HG02885 (cell line): ENCODE measurements around the gene KCNH4.
"Not testable (repeated sequence)": the region's sequence is repeated elsewhere in the genome, so short reads cannot be mapped to it uniquely, and the experiment has no call there.

Experiments used
- ATAC-seq: cut with Tn5 transposase; IDR thresholded peaks from one replicate; pipeline ENCODE4 v1.9.1; 2021; ENCODE audit warnings: mild to moderate bottlenecking; ENCODE audit not compliant: unreplicated experiment, poor library complexity

KCNH4 gene

DNA sequence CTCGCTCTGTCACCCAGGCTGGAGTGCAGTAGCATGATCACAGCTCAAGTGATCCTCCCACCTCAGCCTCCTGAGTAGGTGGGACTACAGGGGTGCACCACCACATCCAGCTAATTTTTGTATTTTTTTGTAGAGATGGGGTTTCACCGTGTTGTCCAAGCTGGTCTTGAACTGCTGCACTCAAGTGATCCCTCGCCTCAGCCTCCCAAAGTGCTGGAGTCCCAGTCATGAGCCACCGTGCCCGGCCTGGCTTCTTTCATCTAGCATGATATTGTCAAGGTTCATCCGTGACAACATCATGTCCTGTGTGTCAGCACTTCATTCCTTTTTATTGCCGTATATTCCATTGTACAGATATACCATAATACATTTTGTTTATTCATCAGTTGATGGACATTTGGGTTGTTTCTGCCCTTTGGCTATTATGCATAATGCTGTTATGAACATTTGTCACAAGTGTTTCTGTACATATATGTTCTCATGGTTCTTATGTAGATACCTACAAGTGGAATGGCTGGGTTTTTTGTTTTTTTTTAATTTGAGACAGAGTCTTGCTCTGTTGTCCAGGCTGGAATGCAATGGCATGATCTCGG lies 16.7 kb upstream of the KCNH4 start:
- no peak for ATAC-seq

DNA sequence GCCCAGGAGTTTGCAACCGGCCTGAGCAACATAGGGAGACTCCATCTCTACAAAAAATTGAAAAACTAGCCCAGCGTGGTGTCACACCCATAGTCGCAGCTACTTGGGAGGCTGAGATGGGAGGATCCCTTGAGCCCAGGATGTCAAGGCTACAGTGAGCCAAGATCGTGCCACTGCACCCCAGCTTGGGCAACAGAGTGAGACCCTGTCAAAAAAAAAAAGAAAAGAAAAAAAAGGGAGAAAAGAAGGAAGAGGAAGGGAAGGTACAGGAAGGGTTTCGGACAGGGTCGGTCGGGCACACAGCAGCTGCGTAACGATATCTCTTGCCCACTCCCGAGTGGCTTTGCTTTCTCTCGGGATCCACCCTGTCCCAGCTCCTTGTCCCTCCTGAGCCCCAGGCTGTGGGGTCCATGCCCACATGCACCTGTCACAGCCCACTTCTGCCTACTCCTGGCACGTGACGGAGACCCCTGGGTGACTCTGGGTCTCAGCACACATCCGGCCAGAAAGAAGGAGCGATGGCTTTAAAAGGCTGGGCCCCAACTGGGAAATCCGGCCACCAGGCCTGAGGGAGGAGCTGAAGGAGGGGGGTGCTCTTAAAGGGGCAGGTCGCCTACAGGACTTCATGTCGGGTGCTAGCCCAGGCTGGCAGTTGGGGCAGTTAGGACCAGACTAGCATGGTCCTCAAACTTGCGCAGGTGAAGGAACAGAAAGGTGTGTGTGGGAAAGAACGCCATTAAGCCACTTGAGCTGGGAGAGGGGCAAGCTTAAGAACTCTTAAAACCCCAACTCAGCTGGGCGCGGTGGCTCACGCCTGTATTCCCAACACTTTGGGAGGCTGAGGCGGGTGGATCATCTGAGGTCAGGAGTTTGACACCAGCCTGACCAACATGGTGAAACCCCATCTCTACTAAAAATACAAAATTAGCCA lies 13.3 kb upstream of the KCNH4 start, which contains the start of gene GHDC:
Gene GHDC, minus strand, starts transcription at position 526 of the 931 bp plus-strand sequence. CDS start 913 bp downstream, outside the sequence.
- peak; percentile 92 for ATAC-seq

- no peak for ATAC-seq
These were observed 12.4 kb upstream of the KCNH4 start for GRCh38 chr17:42193216-42193968.

GRCh38 chr17:42192189-42193126 lies 11.5 kb upstream of the KCNH4 start:
- ATAC-seq: no peak

DNA sequence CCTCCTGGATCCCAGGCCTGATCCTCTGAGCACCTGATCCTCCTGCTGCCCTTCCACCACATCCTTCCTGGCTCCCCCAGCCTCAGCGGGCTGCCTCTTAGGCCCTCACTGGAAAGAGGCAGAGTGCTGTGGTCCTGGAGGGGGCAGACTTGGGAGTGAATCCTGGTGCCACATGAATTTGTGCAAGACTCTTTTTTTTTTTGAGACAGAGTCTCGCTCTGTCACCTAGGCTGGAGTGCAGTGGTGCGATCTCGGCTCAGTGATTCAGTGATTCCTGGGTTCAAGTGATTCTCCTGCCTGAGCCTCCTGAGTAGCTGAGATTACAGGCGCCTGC lies 10.3 kb upstream of the KCNH4 start:
- ATAC-seq: no peak

- no peak for ATAC-seq
These were observed 9.7 kb upstream of the KCNH4 start for GRCh38 chr17:42190491-42191274.

- ATAC-seq: no peak
These were observed 8.7 kb upstream of the KCNH4 start for GRCh38 chr17:42189651-42189965.

DNA sequence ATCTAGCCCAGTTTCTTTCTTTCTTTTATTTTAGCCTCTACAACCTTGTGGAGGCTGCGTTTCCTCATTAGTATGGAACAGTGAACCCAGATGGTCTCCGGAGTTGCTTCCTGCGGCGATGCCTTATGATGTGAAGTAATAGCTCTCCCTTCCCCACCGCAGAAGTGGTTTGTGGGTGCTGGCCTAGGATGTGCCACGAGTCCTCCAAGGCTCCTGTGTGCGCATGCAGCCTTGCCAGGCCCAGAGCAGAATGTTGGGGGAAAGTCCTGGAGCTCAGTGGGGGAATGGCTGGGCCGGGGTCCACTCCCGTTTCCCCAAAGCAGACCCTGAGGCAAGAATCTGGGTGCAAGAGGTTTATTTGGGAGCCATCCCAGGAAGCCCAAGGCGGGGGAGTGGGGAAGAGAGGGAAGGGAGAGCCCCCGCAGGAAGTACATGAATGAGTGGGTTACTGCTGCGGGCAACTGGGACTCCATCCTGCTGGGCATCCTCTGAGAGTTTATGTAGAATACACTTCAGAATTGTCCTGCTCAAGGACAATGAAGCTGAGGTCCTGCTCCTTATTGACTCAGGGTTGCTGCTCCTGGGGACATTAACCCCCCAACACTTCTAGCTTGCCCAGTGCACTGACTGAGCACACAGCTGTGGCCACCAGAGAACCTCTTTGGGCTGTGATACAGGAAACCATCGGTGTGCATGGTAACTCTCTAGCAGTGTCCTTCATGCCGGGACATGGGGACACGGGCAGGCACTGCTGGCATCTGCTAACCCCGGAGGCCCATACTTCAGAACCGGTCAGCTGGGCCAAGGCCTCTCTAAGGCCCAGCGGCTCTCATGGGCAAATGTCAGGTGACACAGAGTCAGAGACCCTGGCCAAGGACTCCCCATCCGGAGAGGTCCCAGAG lies 8.1 kb upstream of the KCNH4 start:
- ATAC-seq: no peak

DNA sequence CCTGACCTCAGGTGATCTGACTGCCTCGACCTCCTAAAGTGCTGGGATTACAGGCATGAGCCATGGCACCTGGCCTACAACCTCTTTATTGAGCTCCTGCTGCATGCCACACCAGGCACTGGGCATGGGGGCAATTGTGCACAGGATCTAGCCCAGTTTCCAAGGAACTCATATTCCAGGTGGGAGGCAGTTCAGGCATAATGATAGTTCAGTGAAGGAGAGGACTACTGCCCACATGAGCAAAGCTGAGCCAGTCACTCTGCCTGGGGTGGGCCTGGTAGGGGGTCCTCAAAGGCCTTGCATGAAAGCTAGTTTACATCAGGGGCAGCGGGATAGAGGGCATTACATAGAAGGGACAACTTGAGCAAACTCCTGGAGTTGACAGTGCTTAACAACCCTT lies 6.9 kb upstream of the KCNH4 start:
- no peak for ATAC-seq

DNA sequence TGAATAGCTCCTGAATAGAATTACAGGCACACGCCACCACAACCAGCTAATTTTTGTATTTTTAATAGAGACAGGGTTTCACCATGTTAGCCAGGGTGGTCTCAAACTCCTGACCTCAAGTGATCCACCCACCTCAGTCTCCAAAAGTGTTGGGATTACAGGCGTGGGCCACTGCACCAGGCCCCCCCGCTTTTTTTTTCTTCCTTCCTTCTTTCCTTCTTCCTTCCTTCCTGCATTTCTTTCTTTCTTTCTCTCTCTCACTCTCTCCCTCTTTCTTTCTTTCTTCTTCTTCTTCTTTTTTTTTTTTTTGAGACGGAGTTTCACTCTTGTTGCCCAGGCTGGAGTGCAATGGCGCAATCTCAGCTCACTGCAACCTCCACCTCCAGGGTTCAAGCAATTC lies 5.2 kb upstream of the KCNH4 start:
- ATAC-seq: not testable (repeated sequence)

- no peak for ATAC-seq
These were observed 4.6 kb upstream of the KCNH4 start for GRCh38 chr17:42185621-42185930.

DNA sequence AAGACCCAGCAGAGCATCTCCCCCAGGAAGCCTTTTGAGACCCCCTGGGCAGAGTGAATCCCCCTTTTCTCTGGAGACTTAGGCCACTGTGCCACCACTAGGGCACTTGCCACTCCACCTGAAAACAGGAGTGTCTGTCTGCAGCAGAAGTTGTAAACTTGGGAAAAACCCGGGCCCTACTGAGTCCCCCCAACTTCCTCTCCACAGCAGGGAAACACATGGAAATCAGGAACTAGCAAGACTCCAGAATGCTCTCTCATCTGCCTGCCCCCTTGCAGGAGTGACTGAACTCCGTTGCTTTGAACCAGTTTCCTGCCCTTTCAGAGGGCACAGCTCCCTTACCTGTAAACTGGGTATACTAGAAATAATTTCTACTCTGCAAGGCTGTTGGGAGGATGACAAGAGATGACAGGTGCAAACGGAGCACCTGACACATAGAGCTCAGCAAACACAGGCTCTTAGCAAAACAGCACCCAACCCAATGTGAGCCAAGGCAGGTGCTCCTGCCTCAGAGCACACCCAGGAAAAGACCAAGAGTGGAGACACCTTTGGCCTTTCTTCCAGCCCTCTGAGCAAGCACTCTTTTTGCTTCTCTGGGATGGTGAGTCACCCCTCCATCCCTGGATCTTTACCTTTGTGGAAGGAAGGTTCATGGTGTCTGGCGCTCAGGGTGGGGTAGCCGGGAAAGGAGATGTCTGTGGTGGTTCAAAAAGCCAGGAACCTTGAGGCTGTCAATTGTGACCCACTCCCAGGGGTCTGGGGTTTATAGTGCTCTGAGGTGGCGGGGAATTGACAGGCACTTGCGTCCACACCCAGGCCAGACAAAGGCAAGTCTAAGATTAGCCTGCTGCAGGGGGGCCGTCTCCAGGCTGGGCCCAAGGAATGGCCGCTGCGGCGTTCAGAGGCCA lies 4.0 kb upstream of the KCNH4 start, which contains the start of gene HCRT:
Gene HCRT, minus strand, starts transcription at position 740 of the 908 bp plus-strand sequence. Its CDS starts 87 bp downstream, at position 653.
- ATAC-seq: no peak

DNA sequence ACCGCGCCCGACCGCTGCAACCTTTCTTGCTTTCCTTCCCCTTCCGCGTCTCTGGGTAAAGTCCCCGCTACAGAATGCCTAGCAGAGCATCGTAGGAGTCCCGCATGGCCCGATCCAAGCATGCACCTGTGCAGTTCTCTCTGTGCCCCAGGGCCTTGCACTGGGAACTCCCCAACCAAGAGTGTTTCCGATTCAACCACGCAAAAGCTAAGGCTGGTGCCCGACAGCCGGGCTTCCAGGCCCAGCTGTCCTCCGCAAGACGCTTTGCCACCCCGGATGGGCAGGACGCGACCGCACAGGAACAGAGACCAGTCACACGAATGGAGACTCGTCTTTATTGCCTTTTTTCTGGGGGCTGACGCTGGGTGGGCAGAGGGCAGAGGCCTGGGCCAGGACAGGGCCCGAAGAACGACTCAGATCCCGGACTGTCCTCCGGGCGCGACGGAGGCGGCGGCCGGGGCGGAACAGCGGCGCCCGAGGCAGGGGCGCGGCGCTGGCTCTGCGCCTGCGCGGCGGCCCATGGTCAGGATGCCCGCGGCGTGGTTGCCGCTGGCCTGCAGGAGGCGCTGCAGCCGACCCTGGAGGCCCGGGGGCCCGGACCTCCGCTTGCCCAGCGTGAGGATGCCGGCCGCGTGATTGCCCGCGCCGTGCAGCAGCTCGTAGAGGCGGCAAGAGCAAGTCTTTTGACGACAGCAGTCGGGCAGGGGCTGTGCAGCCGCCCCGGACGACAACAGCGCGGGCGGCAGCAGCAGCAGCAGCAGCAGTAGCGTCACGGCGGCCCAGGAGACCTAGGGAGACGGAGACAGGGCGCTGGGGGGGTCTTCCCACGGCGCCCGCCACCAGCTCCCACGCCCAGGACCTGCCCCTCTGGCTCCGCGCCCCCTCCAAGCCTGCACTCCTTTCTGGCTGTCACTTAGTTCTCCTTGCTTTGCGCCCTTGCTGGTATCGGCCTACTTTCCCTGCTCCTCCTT lies 3.1 kb upstream of the KCNH4 start:
- peak; percentile 73 for ATAC-seq

DNA sequence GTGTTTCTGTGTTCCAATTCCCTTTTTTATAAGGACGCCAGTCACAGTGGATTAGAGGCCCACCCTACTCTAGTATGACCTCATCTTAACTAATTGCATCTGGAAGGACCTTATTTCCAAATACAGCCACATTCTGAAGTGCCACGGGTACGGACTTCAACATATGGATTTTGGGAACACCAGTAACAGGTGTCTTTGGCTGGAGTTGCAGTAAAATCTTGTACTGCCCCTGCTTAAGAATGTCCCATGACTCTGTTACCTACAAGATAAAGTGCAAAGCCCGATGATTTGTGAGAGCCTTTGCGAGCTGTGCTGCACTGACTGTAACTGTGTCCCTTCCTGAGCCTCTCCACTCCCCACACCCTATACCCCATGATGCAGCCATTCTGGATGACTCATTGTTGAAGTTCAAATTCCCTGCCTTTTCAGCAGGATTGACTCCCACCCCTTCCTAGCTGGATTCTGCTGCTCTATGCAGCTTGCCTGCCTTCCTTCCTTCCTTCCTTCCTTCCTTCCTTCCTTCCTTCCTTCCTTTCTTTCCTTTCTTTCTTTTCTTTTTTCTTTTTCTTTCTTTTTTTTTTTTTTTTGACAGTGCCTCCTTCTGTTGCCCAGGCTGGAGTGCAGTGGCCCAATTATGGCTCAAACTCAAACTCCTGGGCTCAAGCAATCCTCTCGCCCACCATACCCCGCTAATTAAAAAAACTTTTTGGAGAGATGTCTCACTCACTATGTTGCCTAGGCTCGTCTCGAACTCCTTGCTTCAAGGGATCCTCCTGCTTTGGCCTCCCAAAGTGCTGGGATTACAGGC lies 2.2 kb upstream of the KCNH4 start:
- no peak for ATAC-seq

DNA sequence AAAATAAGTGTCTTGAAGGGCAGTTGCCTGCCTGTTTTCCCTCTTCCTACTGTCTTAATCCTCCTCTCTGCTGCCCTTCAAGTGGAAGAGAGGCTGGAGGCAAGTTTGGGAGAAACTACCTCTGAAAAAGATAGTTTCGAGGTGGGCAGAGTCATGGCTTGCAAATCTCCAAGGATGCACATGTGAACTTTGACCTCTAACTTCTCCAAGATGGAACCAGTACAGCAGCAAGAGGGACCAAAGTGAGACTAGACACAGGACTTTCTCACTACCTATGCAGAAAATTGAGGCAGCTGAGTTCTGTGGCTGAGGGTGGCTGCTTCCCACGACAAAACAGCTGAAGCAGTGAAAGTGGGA lies 887 bp upstream of the KCNH4 start:
- no peak for ATAC-seq
